ENCODE measurements around the gene EXD3. TPM values are rescaled to one million over a fixed set of nuclear protein-coding genes. Genes with fewer than 3 reads are reported as not detected.

Gene EXD3
- total and polyA plus RNA-seq, 9 of the 15 experiments (the other 6 are each of a cell fraction or from before 2014, with no cell fraction given): 0.29 to 12.5 (median 3.9) TPM

DNA sequence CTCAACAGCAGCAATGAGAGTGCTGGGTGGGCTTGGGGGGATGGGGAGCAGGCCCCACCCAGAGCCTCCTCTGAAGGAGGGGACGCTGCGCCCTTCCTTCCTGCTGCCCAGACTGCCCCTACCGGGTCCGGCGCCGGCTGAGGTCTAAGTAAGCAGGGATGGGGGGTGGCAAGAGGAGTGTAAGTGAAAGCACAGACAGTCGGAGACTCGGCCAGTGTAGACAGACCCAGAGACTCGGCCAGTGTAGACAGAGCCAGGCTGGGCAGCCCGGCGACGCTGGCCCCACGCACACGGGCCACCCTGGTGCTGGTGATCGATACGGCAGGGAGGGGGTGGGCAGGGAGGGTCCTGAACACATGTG lies 25.6 kb upstream of the EXD3 start:
- ATAC-seq (no peak), FAIRE-seq (no peak), DNase-seq (ENCODE audit: extremely low read depth in 1 of 4, low spot score in 3 of 4) (no peak)
- H3K27ac ChIP-seq (ENCODE audit: extremely low read depth, low read depth, low read length): no peak overlapping the region
- CTCF ChIA-PET (ENCODE audit: low intra/inter-chr PET ratio): no interaction called here
- intact Hi-C loops (cut with micrococcal nuclease): loop anchor here (5.0 to 10.0 kb wide), 2 partner anchors 86 to 146 kb away; partner anchors contain the start of gene NRARP
- in situ Hi-C loops (cut with MboI): loop anchor here (5.0 kb wide), 1 partner anchor 161 kb away; no protein-coding TSS in a partner anchor
- peaks cover 34% of the 10 kb centered on the region for H3K36me3 ChIP-seq (ENCODE audit: control insufficient read depth, insufficient read depth, low read length)
- H3K9me1 ChIP-seq (ENCODE audit: control insufficient read depth, insufficient read depth, low read length): no peaks in the 10 kb centered on the region
- no peak overlapping the region for H3K4me2 ChIP-seq (ENCODE audit: insufficient read depth, low read length)
- H4K20me1 ChIP-seq (replicated peaks; ENCODE audit: control insufficient read depth, insufficient read depth, low read length): no peaks in the 10 kb centered on the region
- peak; percentile 65; the same call in 1 of the 2 replicates for TF ChIP-seq ZSCAN29 (IDR thresholded peaks at IDR 0.05)
- TF ChIP-seq SRF (CRISPR knock-in tag; IDR thresholded peaks at IDR 0.05): no peak
- TF ChIP-seq MEF2A (IDR thresholded peaks at IDR 0.05; ENCODE audit: control insufficient read depth, low read depth, low read length): no peak
- no peak overlapping the region for H2AFZ ChIP-seq (ENCODE audit: low read depth, low read length)
- POLR2A ChIA-PET: interaction anchor here (0.6 to 1.5 kb wide), 3 partner anchors 15 to 561 kb away, joined by 3 to 7 read pairs (median 6); partner anchors contain the start of gene NRARP
- no TSS peak for BruUV-seq (replicated peaks)
- peaks cover 8 to 70% of the 10 kb centered on the region in 2 experiments for H3K4me1 ChIP-seq (replicated peaks in 1 of 2; ENCODE audit: control insufficient read depth in 2 of 2, insufficient read depth in 2 of 2, low read length in 2 of 2)
- H3K4me3 ChIP-seq: no peak overlapping the region
- no peak overlapping the region for H3K9ac ChIP-seq (ENCODE audit: insufficient read depth in 1 of 2, low read depth in 2 of 2, low read length in 2 of 2)
- 98% methylated on average over 11 of the region's 16 CpGs for WGBS (ENCODE audit: insufficient coverage, low coverage, missing lambda C conversion rate)
- H3K79me2 ChIP-seq (ENCODE audit: control insufficient read depth, insufficient read depth, low read length): no peaks in the 10 kb centered on the region
- H3K27me3 ChIP-seq (ENCODE audit: control insufficient read depth in 2 of 2, insufficient read depth in 2 of 2, low read length in 2 of 2): no peaks in the 10 kb centered on the region
- H3K9me3 ChIP-seq (replicated peaks; ENCODE audit: control insufficient read depth, insufficient read depth, low read depth, low read length): no peaks in the 10 kb centered on the region

DNA sequence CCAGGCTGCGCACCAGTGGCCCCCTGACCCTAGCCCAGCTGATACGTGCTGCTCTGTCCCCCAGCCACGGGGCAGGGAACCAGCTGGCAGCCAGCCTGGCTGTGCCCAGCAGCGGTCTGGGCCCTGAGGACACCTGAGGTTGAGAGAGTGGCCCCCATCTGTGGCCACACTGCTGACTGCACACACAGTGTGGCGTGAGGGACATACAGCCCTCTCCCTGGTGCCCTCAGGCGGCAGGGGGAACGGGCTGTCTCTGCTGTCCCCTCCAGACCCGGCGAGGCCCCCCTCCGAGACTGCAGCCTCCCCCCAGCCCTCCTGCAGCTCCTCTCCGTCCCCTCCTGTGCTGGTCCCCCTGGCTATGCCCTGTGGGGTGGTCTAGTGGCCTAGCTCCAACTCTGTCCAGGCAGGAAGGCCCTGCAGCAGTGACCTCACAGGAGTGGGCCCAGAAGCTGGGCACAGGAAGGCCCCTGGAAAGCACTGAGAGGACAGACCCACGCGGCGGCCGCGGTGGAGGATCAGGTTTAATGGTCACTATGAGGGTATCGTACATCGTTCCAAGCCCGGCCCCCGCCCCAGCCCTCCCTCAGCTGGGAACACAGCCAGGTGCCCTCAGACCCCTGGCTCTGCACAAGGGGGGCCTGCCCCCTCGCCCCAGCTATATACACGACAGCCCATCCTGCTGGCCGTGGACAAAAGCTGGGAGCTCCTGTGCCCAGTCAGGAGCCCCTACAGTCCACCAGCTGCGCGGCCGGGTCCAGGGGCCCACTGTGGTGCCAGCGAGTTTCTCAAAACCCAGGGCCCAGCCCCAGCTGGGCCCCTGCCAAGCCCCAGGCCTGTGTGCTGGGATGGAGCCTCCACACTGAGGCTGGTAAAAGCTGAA lies 25.0 kb upstream of the EXD3 start:
- intact Hi-C loops (cut with micrococcal nuclease): loop anchor here (5.0 to 10.0 kb wide), 2 partner anchors 87 to 146 kb away; partner anchors contain the start of gene NRARP
- no peak for FAIRE-seq

More for the DNA sequence above, 25.0 kb upstream of the EXD3 start:
- no peaks in the 10 kb centered on the region for H4K20me1 ChIP-seq (replicated peaks; ENCODE audit: control insufficient read depth, insufficient read depth, low read length)
- no peak for DNase-seq (ENCODE audit: extremely low read depth in 1 of 4, low spot score in 3 of 4)
- TF ChIP-seq MCM3 (IDR thresholded peaks at IDR 0.05): no peak
- TF ChIP-seq SLC30A9 (CRISPR knock-in tag; IDR thresholded peaks at IDR 0.05): no peak
- 0 out of 2 replicates have a peak, but pooled peaks have one; percentile 52 for TF ChIP-seq POLR2G (IDR thresholded peaks at IDR 0.05; ENCODE audit: low read depth, low read length)
- peak; percentile 19; the same call in 1 of the 2 replicates for TF ChIP-seq SUPT5H (IDR thresholded peaks at IDR 0.05)
- no peak for TF ChIP-seq ARID1B (IDR thresholded peaks at IDR 0.05)
- TF ChIP-seq, protein P1, sequence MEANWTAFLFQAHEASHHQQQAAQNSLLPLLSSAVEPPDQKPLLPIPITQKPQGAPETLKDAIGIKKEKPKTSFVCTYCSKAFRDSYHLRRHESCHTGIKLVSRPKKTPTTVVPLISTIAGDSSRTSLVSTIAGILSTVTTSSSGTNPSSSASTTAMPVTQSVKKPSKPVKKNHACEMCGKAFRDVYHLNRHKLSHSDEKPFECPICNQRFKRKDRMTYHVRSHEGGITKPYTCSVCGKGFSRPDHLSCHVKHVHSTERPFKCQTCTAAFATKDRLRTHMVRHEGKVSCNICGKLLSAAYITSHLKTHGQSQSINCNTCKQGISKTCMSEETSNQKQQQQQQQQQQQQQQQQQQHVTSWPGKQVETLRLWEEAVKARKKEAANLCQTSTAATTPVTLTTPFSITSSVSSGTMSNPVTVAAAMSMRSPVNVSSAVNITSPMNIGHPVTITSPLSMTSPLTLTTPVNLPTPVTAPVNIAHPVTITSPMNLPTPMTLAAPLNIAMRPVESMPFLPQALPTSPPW (CRISPR knock-in tag; IDR thresholded peaks at IDR 0.05): 0 out of 2 replicates have a peak, but pooled peaks have one; percentile 13
- TF ChIP-seq SIN3A (IDR thresholded peaks at IDR 0.05; ENCODE audit: borderline replicate concordance in 2 of 2, control insufficient read depth in 1 of 2, low read depth in 2 of 2, low read length in 2 of 2): no peak
- peak; percentile 51 for TF ChIP-seq RBFOX2 (IDR thresholded peaks at IDR 0.05; ENCODE audit: low read depth, low read length)
- TF ChIP-seq MYNN (IDR thresholded peaks at IDR 0.05): 0 out of 2 replicates have a peak, but pooled peaks have one; percentile 32
- no peak for TF ChIP-seq MYNN (CRISPR knock-in tag; IDR thresholded peaks at IDR 0.05)
- 92% methylated on average over 22 of the region's 27 CpGs for WGBS (ENCODE audit: insufficient coverage, low coverage, missing lambda C conversion rate)
- H3K4me1 ChIP-seq (replicated peaks in 1 of 2; ENCODE audit: control insufficient read depth in 2 of 2, insufficient read depth in 2 of 2, low read length in 2 of 2): peaks cover 8 to 64% of the 10 kb centered on the region in 2 experiments; a peak in 4 of 5 replicates
- no peak overlapping the region for H3K27ac ChIP-seq (ENCODE audit: extremely low read depth, low read depth, low read length)
- no peak overlapping the region for H3K4me2 ChIP-seq (ENCODE audit: insufficient read depth, low read length)
- no peaks in the 10 kb centered on the region for H3K27me3 ChIP-seq (ENCODE audit: control insufficient read depth in 2 of 2, insufficient read depth in 2 of 2, low read length in 2 of 2)
- H2AFZ ChIP-seq (ENCODE audit: low read depth, low read length): no peak overlapping the region
- H3K9me1 ChIP-seq (ENCODE audit: control insufficient read depth, insufficient read depth, low read length): no peaks in the 10 kb centered on the region
- POLR2A ChIA-PET: interaction anchor here (0.6 to 1.5 kb wide), 6 partner anchors 9 to 561 kb away, joined by 3 to 7 read pairs (median 3); partner anchors contain the start of gene NRARP
- no peak overlapping the region for H3K4me3 ChIP-seq
- in situ Hi-C loops (cut with MboI): loop anchor here (5.0 kb wide), 1 partner anchor 161 kb away; no protein-coding TSS in a partner anchor
- H3K36me3 ChIP-seq (ENCODE audit: control insufficient read depth, insufficient read depth, low read length): peaks cover 28% of the 10 kb centered on the region
- CTCF ChIA-PET (ENCODE audit: low intra/inter-chr PET ratio): no interaction called here
- BruUV-seq (replicated peaks): no TSS peak
- ATAC-seq: no peak
- no peaks in the 10 kb centered on the region for H3K79me2 ChIP-seq (ENCODE audit: control insufficient read depth, insufficient read depth, low read length)
- H3K9me3 ChIP-seq (replicated peaks; ENCODE audit: control insufficient read depth, insufficient read depth, low read depth, low read length): no peaks in the 10 kb centered on the region
- 0 out of 4 replicates have a peak overlapping the region, but pooled peaks of 1 of the 2 experiments have one; percentile 31 for H3K9ac ChIP-seq (ENCODE audit: insufficient read depth in 1 of 2, low read depth in 2 of 2, low read length in 2 of 2)
